Hindlimb muscle (tissue), 1 donor: ENCODE results near the gene SIAH1. TPM values are rescaled to one million over a fixed set of nuclear protein-coding genes. Genes with fewer than 3 reads are reported as not detected.
"Not testable (repeated sequence)": the region's sequence is repeated elsewhere in the genome, so short reads cannot be mapped to it uniquely, and the experiment has no call there.

Experiments
- DNase-seq: peaks from one replicate; pipeline ENCODE4 v3.0.0-alpha.2; 2013
- polyA plus RNA-seq: library from polyadenylated mRNA; unstranded; fragments of 120-200 nt; gene quantifications from one replicate; pipeline ENCODE4 v1.2.1, GENCODE V29; 2013; ENCODE audit not compliant: insufficient read length

The SIAH1 gene
- polyA plus RNA-seq, 1 donor = 28.2 TPM

GRCh38 chr16:48330841-48331192 lies 54.4 kb downstream of the SIAH1 start:
- no peak for DNase-seq

- no peak for DNase-seq
Measured at GRCh38 chr16:48330189-48330840, 54.9 kb downstream of the SIAH1 start.

- DNase-seq = no peak
Measured at GRCh38 chr16:48329138-48329537, 56.1 kb downstream of the SIAH1 start.

GRCh38 chr16:48326915-48327314 lies 58.3 kb downstream of the SIAH1 start:
- DNase-seq = no peak

- DNase-seq = no peak
Measured at GRCh38 chr16:48323783-48324775, 61.1 kb downstream of the SIAH1 start.

GRCh38 chr16:48321317-48322036 lies 63.7 kb downstream of the SIAH1 start:
- DNase-seq = no peak

- DNase-seq = no peak
Measured at GRCh38 chr16:48318630-48319029, 66.6 kb downstream of the SIAH1 start.

GRCh38 chr16:48317614-48318315 lies 67.4 kb downstream of the SIAH1 start:
- DNase-seq = no peak

GRCh38 chr16:48317026-48317425 lies 68.2 kb downstream of the SIAH1 start:
- no peak for DNase-seq

- DNase-seq = not testable (repeated sequence)
Measured at GRCh38 chr16:48313905-48314304, 71.3 kb downstream of the SIAH1 start.

- no peak for DNase-seq
Measured at GRCh38 chr16:48310908-48311641, 74.1 kb downstream of the SIAH1 start.

Other genes starting within 250 kb of the SIAH1 start
- 0.10 TPM for gene ABCC12, start 229.4 kb downstream of the SIAH1 start, polyA plus RNA-seq
- 47.5 TPM for gene LONP2, start 141.1 kb downstream of the SIAH1 start, polyA plus RNA-seq
- gene ABCC11, start 137.9 kb downstream of the SIAH1 start, polyA plus RNA-seq = not detected
- gene N4BP1, start 224.8 kb upstream of the SIAH1 start, polyA plus RNA-seq = 44.1 TPM